GM19372 (cell line): ENCODE results near the gene SPNS3.

Experiments used
- ATAC-seq: cut with Tn5 transposase; IDR thresholded peaks from one replicate; pipeline ENCODE4 v1.9.1; 2021; ENCODE audit warnings: mild to moderate bottlenecking, low read depth, moderate library complexity; ENCODE audit not compliant: unreplicated experiment

Gene SPNS3, protein sequence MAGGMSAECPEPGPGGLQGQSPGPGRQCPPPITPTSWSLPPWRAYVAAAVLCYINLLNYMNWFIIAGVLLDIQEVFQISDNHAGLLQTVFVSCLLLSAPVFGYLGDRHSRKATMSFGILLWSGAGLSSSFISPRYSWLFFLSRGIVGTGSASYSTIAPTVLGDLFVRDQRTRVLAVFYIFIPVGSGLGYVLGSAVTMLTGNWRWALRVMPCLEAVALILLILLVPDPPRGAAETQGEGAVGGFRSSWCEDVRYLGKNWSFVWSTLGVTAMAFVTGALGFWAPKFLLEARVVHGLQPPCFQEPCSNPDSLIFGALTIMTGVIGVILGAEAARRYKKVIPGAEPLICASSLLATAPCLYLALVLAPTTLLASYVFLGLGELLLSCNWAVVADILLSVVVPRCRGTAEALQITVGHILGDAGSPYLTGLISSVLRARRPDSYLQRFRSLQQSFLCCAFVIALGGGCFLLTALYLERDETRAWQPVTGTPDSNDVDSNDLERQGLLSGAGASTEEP

DNA sequence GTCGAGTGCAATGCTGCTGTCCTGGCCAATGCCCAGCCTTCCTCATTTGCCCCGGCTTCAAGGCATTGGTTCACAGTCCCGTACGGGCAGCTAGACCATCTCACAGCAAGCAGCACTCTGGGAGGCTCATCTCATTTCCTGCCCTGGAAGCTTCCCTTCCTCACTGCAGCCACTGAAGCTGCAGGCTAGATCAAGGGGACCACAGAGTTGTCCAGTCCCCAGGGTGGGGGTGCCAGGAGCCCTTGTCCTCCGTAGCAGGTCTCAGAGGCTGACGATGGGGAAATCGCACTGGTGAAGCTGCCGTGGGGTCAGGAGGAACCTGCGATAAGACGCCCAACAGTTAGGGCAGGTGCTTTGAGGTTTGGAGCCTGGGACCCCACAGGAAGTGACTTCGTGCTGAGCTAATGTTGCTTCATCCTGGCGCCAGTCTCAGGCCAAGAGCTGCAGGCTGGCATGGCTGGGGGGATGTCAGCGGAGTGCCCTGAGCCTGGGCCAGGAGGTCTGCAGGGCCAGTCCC, at the start of gene SPNS3:
TSS of gene SPNS3 (plus strand) at position 426 of the 517 bp plus-strand sequence. CDS start at position 454, 28 bp downstream.
- ATAC-seq, result no peak

DNA sequence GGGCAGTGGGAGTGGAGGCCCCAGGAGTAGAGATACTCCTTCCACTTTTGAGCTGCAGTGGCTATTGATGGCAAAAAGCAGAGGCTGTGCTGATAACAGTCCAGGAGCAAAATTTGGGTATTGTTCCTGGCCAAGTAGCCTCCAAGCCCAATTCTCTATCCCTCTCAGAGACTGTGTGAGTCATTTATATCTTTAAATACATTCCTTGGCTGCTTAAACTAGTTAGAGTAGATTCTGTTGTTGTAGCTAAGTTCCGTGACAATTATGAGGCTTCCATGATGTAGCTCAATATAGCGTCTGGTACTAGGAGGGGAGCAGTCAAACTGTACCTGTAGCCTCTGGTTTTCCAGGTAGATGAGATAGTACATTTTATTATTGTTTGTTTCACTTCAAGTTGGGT, 47.3 kb upstream of the SPNS3 start:
- ATAC-seq, result no peak

DNA sequence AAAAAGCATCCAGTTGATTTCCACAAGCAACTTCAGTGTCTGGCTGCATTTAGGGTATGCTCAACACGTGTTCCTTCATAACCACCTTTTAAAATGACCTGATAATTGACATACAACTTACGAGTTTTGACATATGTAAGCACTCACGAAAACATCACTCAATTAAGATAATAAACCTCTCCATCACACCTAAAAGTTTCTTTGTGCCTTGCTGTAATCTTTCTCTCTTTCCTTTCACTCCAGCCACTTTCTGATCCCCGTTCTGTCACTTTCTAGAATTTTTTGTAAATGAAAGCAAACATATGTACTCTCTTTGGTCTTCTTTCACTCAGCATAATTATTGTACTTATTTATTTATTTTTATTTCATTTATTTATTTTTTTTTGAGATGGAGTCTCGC, 46.6 kb upstream of the SPNS3 start:
- ATAC-seq, result no peak

DNA sequence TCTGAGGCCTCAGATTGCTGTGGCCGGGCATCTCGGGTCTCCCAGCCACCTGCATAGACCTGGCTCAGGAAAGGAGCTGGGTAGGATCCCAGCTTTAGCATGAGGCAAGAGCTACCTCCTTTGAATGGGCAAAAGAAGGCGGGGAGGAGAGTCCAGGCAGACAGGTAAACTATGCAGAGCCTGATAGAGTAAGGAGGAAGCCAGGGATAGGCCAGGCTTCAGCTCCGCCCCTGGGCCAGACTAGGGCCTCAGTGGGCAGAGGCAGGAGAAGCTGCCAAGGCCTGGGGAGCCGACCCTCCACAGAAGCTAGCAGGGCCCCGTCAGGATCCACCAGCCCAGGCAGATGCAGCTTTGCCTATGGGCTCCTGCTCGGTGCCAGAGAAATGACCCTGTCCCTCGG, 44.7 kb upstream of the SPNS3 start:
- ATAC-seq, result no peak

DNA sequence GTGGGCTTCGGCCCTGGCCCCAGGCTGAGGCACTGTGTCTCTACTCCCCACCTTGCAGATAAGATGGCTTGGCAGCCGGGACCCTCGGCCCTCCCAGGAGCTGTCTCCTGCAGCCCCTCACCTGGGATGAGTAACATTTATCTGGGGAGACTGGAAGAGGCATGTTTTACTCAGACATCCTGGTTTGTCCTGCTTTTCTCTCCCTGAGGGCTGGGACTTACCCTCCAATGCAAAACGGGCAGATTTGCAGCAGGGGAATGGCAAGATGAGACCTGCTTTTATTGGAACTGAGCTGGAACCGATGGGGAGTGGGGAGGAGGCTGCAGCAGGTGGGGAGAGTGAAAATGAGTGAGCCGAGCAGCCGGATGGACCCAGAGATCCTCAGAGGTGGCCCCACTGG, 39.9 kb upstream of the SPNS3 start:
- ATAC-seq, result no peak

DNA sequence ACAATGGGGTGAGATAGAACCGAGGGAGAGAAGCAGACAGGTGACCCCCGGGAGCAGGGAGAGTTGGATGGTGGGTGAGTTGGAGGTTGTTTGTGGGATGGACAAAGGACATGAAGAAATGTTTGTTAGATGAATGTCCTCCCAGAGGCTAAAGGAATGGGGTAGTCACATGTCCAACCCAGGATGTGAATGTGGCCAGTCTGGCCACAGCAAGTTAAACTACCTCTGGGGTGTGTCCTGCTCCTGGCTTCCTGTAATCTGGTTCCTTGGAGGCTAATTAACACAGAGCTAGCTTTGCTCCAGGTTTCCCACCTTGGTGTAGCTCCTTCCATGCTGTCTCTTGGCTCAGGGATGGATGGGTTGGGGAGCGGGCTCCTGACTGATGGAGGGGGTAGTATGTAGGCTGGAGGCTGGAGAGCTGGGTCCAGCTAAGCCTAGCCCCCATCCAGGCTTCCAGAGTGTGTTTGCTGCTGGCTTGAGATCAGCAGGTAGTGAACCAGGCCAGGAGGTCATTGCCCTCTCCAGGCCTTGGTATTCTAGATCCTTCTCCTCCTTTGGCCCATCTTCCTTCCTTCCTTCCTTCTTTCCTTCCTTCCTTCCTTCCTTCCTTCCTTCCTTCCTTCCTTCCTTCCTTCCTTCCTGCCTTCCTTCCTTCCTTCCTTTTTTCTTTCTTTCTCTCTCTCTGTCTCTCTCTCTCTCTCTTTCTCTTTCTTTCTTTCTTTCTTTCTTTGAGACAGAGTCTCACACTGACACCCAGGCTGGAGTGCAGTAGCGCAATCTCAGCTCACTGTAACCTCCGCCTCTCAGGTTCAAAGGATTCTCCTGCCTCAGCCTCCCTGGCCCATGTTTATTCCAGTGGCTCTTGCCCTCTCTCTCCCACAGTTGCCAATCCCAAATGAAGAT, 39.3 kb upstream of the SPNS3 start:
- ATAC-seq, result no peak

DNA sequence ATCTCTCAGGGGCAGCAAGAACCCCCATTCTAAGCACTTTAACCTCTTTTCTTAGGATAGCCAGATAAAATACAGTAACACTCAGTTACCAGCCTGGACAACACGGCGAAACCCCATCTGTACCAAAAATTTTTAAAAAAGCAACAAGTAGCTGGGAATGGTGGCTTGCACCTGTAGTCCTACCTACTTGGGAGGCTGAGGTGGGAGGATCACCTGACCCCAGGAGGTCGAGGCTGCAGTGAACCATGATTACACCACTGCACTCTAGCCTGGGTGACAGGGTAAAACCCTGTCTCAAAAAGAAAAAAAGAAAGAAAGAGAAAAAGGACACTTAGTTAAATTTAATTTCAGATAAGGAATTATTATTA, 38.6 kb upstream of the SPNS3 start:
- no peak for ATAC-seq

DNA sequence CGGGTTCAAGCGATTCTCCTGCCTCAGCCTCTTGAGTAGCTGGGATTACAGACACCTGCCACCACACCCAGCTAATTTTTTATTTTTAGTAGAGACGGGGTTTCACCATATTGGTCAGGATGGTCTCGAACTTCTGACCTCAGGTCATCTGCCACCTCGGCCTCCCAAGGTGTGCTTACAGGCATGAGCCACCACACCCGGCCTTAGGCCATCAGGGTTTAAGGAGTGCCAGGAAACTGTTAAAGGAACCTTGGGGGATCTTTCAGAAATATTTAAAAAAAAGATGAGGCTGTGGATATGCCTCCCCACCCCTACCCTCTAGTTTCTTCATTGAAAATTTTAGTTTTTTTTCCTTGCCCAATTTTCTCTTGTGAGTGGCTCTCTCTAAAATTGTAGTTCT, 35.9 kb upstream of the SPNS3 start:
- ATAC-seq, result no peak

DNA sequence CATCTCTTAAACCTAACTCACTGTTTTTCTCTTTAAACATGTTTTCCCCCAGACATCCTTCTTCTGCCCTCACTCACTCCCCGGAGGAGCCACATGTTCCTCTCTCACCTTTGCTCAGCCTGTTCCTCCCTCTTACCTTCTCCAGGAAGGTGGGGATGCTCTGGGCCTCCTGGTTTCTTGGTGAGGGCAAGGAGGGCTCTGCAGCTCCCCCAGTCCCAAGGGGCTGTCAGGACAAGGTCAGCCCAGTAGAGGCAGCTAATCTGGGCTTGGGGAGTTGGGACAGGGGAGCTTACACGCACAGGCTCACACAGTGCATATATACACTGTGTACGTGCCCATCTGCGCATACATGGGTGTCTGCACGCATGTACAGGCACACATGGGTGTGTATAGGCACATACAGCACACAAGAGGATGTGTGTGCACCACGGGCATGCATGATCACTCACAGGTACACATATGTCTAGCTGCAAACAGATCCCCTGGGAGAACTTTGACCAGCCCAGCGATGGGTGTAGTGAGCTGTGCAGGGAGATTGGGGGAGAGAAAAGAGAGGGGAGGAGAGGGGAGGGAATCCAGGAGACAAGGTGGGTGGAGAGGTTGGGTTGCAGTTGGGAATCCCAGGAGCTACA, 28.6 kb upstream of the SPNS3 start:
- no peak for ATAC-seq

DNA sequence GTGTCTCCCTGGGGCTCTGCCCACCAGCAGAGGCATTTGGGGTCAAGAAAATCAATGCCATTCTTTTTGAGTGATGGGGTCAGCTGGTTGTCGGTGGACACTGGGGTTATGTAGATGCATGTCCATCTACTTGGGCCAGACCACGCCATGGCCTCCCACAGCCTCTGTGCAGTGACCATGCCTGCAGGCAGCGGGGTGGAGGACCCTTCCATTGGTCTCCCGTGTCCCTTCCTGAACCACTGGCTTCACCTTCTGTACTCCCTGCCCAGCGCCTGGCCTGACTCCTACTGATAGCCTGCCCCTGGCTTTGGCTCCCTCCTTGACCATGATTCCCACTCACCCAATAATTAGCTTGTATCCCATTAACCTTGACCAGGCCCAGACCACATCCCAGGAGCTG, 28.0 kb upstream of the SPNS3 start:
- no peak for ATAC-seq

DNA sequence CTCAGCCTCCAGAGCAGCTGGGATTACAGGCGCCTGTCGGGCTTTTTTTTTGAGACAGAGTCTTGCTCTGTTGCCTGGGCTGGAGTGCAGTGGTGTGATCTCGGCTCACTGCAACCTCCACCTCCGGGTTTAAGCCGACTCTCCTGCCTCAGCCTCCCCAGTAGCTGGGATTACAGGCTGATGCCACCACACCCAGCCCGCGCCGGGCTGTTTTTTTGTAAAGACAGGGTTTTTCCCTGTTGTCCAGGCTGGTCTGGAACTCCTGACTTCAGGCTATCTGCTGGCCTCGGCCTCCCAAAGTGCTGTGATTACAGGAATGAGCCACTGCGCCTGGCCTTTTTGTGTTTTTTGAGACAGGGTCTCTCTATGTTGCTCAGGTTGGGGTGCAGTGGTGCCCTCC, 27.4 kb upstream of the SPNS3 start:
- ATAC-seq, result no peak

DNA sequence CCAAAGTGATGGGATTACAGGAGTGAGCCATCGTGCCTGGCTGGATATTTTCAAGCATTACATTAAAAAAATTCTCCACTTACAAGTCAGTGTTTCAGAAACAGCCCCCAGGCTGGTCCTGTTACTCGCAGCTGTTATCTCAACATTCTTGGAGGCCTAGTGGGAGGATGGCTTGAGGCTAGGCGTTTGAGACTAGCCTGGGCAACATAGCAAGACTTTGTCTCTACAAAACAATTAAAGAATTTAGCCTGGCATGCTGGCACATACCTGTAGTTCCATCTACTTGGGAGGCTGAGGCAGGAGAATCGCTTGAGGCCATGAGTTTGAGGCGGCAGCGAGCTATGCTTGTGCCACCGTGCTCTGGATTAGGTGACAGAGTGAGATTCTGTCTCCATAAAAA, 26.5 kb upstream of the SPNS3 start:
- no peak for ATAC-seq

DNA sequence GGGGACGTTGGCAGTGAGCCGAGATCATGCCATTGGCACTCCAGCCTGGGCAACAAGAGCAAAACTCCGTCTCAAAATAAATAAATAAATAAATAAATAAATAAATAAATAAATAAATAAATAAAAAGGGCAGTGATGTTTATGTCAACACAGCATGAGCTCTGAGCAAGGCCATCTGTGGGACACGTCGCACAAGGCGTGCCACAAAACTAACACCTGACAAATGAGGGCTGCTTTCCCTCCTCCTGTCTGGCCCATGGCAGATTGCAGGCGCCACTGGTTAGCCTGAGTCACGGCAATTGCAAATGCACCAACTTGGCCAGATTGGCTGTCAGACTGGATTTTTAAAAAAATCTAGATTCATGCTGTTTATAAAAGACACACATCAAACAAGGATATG, 25.9 kb upstream of the SPNS3 start:
- ATAC-seq, result no peak

DNA sequence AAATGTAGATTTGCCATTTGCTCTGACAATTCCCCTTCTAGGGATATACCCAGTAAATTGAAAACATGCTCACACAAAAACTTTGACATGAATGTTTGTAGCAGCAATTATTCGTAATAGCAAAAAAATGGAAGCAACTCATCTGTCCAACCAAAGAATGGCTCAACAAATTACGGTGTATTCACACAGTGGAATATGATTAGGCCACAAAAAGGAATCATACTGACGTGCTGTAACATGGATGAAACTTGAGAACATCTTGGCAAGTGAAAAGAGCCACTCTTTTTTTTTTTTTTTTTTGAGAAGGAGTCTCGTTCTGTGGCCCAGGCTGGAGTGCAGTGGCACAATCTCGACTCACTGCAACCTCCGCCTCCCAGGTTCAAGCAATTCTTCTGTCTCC, 24.1 kb upstream of the SPNS3 start:
- no peak for ATAC-seq

DNA sequence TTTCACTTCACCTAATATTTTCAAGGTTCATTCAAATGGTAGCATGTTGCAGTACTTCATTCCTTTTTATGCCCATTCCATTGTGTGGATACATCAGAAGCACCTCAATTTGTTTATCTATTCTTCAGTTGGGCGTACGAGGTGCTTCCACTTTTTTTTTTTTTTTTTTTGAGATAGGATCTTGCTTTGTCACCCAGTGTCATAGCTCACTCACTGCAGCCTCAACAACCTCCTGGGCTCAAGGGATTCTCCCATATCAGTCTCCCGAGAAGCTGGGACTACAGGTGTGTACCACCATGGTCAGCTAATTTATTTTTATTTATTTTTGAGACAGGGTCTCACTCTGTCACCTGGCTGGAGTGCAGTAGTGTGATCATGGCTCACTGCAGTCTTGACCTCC, 22.5 kb upstream of the SPNS3 start:
- ATAC-seq, result no peak

DNA sequence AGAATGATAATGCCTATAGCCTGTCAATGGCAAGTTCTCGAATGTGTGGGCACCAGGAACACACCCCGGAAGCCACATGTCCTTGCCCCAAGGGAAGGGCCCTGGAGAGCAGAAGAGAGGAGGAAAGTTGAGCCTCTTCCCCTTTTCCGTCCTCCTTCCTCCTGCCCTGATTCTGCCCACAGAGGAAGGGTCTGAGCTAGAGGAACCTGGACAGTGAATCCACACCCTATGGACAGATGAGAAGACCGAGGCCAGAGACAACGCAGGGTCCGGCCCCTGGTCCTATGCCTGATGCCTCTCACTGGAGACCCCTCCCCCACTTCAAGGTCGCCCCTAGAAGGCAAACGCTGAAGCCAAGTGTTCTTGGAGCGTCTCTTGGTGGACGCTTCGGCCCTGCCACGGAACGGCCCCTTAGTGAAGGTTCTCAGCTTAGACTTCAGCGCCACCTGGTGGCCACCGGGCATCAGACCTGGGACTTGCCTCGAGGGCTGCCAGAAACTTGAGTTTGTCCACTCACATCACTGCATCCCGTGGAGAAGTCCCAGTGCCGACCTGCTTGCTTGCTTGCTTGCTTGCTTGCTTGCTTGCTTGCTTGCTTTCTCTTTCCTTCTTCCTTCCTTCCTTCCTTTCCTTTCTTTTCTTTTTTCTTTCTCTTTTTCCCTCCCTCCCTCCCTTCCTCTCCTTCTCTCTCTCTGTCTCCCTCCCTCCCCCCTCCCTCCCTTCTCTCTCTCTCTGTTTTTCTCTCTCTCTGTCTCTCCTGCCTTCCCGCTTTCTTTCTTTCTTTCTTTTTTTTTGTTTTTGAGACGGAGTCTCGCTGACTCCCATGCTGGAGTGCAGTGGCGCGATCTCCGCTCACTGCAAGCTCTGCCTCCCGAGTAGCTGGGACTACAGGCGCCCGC, 20.6 kb upstream of the SPNS3 start:
- ATAC-seq, result peak; percentile 83

DNA sequence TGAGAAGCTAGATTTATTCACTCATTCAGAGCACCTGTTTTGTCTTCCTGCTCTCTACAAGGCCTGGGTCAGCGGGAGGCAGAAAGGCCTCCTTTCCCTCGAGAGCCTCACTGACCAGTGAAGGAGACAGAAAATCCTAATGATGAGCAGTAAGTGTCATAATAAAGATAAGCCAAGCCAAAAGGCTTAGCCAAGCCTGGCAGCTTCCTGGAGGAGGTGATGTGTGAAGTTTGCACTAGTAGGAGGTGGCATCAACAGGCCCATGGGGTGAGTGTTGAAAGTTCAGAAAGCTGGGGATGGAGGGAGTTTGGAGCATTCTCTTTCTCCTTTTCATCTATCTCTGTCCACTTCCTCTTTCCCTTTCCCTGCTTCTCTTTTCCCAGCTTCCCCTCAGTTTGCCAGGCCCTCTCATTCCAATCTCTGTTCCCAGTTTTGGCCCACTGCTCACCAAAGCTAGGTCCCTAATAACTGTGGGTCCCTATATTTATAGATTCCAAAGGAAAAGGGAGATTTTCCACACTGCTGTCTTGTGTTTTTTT, 16.5 kb upstream of the SPNS3 start:
- ATAC-seq, result no peak

DNA sequence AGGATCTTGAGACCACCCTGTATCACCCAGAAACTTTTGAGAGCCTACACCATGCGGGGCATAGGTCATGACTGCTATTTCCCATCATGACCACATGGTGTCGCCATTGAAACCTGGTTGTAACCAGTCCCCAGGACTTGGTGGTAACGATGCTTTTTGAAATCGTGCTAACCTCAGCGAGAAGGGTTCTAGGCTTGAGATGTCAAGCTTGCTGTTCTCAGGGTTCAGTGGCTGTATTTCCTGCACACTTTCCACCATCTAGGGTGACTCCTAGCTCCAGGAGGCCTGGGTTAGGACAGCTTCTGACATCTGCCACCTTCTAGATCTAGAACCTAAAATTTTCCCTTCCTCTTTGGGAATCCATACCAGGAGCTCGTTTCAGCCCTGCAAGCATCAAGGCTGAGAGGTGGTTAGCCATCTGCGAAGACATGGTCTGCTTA, 13.0 kb upstream of the SPNS3 start:
- ATAC-seq, result no peak

DNA sequence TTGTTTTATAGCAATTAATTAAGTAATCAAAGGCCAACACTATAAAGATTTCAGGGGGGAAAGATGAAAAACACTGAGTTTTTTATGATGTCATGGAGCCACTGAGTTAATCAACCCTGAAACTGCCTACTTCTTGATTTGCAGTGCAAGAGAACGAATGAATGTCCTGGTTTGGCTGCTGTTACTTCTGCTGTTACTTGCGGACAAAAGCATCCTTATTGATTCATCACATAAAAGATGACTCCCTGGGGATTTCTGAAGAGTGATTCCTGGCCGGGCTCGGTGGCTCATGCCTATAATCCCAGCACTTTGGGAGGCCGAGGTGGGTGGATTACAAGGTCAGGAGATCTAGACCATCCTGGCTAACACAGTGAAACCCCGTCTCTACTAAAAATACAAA, 10.9 kb upstream of the SPNS3 start:
- ATAC-seq, result no peak

DNA sequence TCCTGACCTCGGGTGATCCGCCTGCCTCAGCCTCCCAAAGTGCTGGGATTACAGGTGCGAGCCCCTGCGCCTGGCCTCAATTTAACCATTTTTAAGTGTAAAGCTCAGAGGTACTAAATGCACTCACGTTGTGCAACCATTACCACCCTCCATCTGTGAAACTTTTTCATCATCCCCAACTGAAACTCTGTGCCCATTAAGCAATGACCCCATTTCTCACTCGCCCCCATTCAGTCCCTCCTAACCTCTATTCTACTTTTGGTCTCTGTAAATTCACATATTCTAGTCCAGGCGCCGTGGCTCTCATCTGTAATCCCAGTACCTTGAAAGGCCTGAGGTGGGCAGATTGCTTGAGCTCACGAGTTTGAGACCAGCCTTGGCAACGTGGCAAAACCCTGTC, 8.3 kb upstream of the SPNS3 start:
- ATAC-seq, result no peak
